ENCODE data around the gene TYW1.
"Not testable (repeated sequence)": the region's sequence is repeated elsewhere in the genome, so short reads cannot be mapped to it uniquely, and the experiment has no call there.

DNA sequence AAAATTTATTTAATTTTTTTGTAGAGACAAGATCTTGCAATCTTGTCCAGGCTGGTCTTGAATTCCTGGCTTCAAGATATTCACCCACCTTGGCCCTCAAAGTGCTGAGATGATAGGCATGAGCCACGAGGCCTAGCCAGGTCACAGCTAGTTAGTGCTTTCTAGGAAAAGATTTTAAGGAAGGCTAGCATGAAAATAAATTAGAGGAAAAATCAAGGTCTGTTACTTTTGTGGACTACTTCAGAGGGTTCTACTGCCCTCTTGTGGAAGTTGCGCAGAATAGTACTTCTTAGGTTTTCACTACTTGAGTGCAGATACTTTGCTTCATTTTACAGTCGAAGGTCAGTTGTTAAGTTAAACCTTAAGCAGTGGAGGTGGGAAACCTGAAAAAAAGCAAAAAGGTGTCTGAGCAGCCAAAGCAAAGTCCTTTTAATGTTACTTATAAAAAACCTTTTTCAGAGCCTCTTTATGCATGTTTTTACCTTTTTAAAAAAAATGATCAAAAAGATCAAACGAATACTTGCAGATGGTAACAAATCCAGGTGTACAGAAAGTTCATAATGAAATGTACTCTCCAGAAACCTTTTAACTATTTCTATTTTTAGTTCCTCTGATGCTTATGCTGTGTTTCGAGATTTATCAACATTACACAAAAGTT is 4.1 kb downstream of the TYW1 start:
- not testable (repeated sequence) for TF ChIP-seq POLR2A (IDR thresholded peaks at IDR 0.05; ENCODE audit: low read length); GATA1 (IDR thresholded peaks at IDR 0.05; ENCODE audit: low read depth, low read length)

All from erythroblast (primary cell).